ENCODE results near the gene SCT.

- no peak for TF ChIP-seq CTCF (IDR thresholded peaks at IDR 0.05)
- no peak for TF ChIP-seq REST (IDR thresholded peaks at IDR 0.05; ENCODE audit: insufficient read depth in 1 of 2, low read depth in 2 of 2, low read length in 1 of 2)
- no peak for TF ChIP-seq SIN3A (IDR thresholded peaks at IDR 0.05; ENCODE audit: borderline replicate concordance, insufficient read depth, low read depth, low read length)
- TF ChIP-seq POLR2AphosphoS5 (IDR thresholded peaks at IDR 0.05; ENCODE audit: low read depth, low read length) = no peak
Measured at GRCh38 chr11:607020-607780, 19.8 kb downstream of the SCT start.

All from Panc1 (cell line).